Stimulated activated CD4-positive, alpha-beta T cell treated with anti-CD3 and anti-CD28 coated beads, Interleukin-12 subunit alpha, Interleukin-12 subunit beta, amount 100 ng/mL, for 4 hours (primary cell): ENCODE results near the gene NLRC4.
"Not testable (repeated sequence)": the region's sequence is repeated elsewhere in the genome, so short reads cannot be mapped to it uniquely, and the experiment has no call there.

ENCODE experiments used
- DNase-seq: peaks from one replicate; pipeline ENCODE4 v3.0.0-alpha.2; 2020

The NLRC4 gene

DNA sequence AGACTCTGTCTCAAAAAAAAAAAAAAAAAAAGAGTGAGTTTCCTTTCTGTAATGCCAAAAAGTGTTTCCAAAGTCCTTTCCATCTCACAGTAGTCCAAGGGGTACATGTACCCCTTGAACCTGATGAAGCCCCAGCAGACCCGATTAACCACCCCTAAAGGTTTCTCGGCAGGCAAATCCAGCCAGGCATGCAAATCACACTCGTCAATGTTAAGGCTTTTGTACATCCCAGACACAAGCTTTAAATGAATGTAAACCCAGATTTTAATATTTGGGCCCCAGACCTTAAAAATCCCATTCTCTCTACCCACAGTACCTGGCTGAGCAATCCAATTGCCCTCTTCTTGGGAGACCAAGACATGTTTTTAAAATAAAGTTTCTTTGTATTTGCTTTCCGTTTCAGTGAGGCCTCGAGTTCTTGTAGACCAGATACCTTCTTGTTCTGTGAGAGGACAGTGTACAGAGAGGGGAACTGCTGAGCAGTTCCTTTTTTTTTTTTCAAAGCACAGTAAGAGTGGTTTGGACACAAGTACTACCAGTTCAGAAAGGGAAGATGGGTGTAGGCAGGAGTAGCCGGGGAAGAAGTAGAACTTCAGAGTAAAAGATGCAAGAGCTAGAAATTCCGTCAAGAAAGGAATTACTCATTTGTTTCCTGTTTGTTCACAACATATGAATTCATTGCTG lies at the start of gene NLRC4:
Gene NLRC4 (minus strand): TSS at position 465 of the 684 bp plus-strand sequence. CDS start 8,111 bp downstream, outside the sequence.
- DNase-seq, result no peak

- no peak for DNase-seq
Measured at GRCh38 chr2:32310577-32310976, 45.9 kb upstream of the NLRC4 start.

GRCh38 chr2:32293966-32294562 lies 29.4 kb upstream of the NLRC4 start:
- not testable (repeated sequence) for DNase-seq

GRCh38 chr2:32293493-32293892 lies 28.8 kb upstream of the NLRC4 start:
- not testable (repeated sequence) for DNase-seq

DNA sequence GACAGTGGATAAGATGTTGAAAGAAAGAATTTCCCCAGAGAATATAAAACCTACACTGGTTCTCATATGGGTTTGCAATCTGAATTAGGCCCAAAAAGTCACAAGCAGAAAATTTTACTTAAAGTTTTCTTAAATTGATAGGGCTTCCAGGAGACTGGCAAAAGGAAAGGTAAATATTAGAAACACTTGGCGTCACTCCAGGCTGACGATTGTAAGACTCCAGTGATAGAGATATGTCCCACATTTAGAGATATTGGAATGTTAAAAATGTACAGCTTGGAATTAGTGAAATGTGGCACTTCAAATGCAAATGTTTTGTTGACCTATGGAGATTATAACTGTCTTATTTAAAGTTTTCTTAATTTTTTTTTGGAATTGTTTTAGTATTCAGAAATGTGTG lies 27.1 kb upstream of the NLRC4 start:
- no peak for DNase-seq

- DNase-seq, result no peak
Measured at GRCh38 chr2:32290000-32290339, 25.3 kb upstream of the NLRC4 start.

- no peak for DNase-seq
Measured at GRCh38 chr2:32289165-32289999, 24.7 kb upstream of the NLRC4 start.

DNA sequence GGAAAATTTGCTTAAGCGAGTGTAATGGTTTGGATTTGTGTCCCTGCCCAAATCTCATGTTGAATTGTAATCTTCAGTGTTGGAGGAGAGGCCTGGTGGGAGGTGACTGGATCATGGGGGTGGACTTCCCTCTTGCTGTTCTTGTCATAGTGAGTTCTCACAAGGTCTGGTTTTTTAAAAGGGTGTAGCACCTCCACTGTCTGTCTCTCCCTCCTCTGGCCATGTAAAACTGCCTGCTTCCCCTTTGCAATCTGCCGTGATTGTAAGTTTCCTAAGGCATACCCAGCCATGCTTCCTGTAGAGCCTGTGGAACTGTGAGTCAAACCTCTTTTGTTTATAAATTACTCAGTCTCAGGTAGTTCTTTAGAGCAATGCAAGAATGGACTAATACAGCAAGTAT lies 19.6 kb upstream of the NLRC4 start:
- no peak for DNase-seq

DNA sequence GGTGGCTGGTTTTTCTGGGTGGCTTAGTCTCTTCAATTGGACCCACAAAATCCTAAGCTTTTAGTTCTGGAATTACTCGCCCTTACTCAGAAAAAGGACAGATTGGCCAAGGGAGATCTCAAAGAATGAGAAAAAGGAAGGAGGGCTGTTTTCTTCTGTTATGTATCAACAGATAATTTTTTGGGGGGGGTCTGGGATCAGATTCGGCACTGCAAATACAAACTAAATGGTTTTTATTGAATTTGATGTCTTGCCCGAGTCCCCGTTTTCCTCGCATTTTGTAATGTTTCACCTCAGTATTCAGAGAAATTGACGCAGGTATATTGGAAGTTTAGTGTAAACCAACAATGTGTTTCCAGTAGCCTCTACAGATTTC lies 13.8 kb upstream of the NLRC4 start:
- no peak for DNase-seq

DNA sequence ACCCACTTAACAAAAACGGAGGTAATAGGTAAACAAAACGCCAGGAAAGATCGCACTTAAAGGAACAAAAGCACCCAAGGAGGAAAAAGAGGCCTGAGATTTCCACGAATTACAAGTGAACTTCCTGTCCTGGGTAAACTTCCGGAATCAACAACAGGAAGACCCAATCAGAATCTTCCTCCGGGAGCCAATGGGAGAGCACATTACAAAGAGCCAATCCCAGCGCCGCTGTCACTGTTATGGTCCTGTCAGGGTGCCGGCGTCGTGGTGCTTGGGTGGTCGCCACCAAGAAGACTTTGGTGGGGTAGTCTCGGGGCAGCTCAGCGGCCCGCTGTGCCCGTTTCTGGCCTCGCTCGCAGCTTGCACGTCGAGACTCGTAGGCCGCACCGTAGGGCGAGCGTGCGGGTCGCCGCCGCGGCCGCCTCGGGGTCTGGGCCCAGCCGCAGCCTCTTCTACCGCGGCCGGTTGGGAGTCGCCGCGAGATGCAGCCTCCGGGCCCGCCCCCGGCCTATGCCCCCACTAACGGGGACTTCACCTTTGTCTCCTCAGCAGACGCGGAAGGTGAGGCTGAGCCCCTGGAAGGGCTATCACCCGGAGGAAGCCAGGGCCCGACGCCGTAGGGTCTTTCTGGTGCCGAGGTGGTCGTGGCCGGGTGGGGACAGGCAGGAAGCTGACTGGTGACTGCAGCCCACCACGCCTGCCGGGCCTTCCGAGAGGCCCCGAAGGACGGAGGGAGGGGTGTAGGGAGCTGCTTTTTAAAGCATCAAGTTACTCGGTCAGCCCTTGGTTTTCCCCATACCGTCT lies 13.2 kb upstream of the NLRC4 start, which contains the start of gene YIPF4:
Gene YIPF4 (plus strand): TSS at position 231 of the 804 bp plus-strand sequence. CDS start 252 bp downstream, at position 483.
- DNase-seq, result peak; percentile 81

- DNase-seq, result no peak
Measured at GRCh38 chr2:32277363-32277673, 12.6 kb upstream of the NLRC4 start.

- DNase-seq, result not testable (repeated sequence)
Measured at GRCh38 chr2:32275790-32276189, 11.1 kb upstream of the NLRC4 start.

GRCh38 chr2:32274289-32274688 lies 9.6 kb upstream of the NLRC4 start:
- DNase-seq, result no peak

DNA sequence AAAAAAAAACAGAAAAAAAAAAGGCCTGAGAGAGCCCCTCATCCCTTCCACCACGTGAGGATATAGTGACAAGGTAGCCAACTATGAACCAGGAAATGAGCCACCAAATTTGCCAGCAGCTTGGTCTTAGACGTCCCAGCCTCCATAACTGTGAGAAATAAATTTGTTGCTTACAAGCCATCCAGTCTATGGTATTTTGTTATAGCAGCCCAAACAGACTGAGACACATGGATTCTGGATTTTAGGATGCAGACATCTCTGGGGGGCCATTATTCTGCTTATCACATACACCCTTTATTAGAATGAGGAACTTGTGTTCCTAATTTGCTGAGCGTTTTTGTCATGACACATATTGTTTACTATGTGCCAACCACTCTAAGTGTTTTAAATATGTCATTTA lies 7.6 kb upstream of the NLRC4 start:
- no peak for DNase-seq

GRCh38 chr2:32271063-32271462 lies 6.4 kb upstream of the NLRC4 start:
- DNase-seq, result no peak

DNA sequence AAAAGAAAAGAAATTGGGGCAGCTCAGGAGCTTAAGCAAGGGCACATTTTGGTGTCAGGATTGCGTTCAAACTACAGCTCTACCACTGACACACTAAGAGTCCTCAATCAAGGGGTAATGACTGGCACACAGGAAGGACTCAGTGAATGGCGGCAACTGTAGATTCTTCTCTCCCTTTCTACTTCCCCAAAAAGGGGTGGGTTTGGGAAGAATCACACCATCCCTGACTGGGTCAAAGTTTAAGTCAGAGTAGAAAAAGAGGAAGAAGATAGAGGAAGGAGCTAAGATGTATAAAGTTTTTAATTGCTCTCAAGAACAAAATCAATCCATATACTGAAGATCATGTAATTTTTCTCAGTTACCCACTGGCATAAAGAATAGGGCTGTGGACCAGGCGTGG lies 2.6 kb downstream of the NLRC4 start:
- DNase-seq, result no peak

GRCh38 chr2:32260376-32260775 lies 4.3 kb downstream of the NLRC4 start:
- no peak for DNase-seq

- no peak for DNase-seq
Measured at GRCh38 chr2:32258242-32258641, 6.4 kb downstream of the NLRC4 start.

DNA sequence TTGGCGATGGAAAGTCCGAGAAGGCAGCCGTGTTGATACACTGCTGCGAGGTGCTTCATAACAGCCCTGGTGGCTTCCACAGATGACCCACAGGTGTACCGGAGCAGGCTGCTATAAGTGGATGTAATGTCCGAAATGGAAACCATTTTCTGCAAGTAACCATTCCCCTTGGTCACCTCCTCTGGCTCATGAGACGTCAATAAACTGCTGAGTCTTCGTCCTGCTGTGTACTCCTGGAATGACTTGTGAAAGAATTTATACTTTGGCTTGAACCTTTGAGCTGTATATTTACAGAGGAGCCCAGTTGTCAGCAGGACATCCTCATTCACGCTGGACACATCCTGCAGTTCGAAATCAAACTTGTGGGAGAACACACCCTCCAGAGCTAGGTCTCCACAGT lies 14.4 kb downstream of the NLRC4 start:
- DNase-seq, result no peak

DNA sequence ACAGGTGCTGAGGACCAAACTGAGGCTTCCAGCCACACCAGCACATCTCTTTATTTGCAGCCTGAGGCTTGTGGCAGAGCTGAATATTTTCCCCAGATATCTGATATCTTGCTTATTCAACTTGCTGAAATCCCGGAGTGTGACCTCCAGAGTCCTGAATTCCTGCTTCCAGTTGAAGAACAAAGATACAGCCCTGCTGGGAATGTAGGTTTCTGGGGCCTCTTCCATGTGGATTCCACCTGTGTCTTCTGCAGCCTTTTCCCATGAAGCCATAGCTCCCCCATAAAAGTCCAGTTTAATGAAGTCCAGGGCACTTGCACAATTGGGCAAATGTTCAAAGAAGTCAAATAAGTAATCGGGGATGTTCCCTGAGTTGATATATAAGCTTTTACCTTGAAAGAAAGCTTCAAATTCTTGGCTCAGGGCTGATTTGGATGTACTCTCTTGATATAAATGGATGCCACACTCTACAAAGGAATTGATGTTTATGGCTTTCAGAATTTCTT lies 14.9 kb downstream of the NLRC4 start:
- no peak for DNase-seq

GRCh38 chr2:32248299-32248698 lies 16.4 kb downstream of the NLRC4 start:
- no peak for DNase-seq

DNA sequence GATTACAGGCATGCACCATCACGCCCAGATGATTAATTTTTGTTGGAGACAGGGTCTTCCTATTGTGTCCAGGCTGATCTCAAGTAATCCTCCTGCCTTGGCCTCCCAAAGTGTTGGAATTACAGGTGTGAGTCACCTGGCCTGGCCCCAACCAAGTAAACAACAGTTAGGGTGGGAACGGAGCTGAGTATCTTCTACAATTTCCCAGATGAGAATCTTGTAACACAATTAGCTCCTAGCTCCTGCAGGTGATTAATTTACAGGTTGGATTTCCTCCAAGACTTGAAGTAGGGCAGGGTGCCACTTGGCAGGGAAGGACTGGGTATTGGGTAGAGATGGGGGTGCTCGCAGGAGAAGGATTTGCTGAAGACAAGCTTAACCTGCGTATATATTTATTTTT lies 17.8 kb downstream of the NLRC4 start:
- DNase-seq, result no peak

GRCh38 chr2:32242331-32242730 lies 22.4 kb downstream of the NLRC4 start:
- DNase-seq, result no peak
